WTC11 (cell line): ENCODE results near the gene FANCE. TPM values are rescaled to one million over a fixed set of nuclear protein-coding genes. Genes with fewer than 3 reads are reported as not detected.

Experiments used
- ATAC-seq: fragments of 200-7000 bp; cut with Tn5 transposase; 2 replicates; pipeline ENCODE4 v1.10.0; 2021; ENCODE audit warnings: mild to moderate bottlenecking, moderate library complexity
- CTCF ChIA-PET: fragments of 300-600 bp; sonication (Branson Sonifier 250); formaldehyde crosslinking; loops from one replicate; lab custom pipeline; 2021; ENCODE audit warnings: antibody characterized with exemption; lab: Charles Lee
- POLR2A ChIA-PET: fragments of 350-600 bp; sonication (Branson Sonifier 250); formaldehyde crosslinking; loops from one replicate; lab custom pipeline; 2021; ENCODE audit warnings: antibody characterized with exemption; lab: Charles Lee
- DNase-seq: peaks from one replicate; pipeline ENCODE4 v3.0.0; 2021; ENCODE audit warnings: low spot score
- H3K27ac Mint-ChIP-seq: 2 replicates; pipeline ENCODE4 v1.8.0; 2021; ENCODE audit warnings: mixed read lengths
- H3K27me3 Mint-ChIP-seq: 2 replicates; pipeline ENCODE4 v1.8.0; 2021; ENCODE audit warnings: low read depth, mild to moderate bottlenecking, moderate library complexity, mixed read lengths
- H3K36me3 Mint-ChIP-seq: 2 replicates; pipeline ENCODE4 v1.8.0; 2021; ENCODE audit warnings: mixed read lengths
- H3K4me1 Mint-ChIP-seq: 2 replicates; pipeline ENCODE4 v1.8.0; 2022; ENCODE audit warnings: mixed read lengths
- H3K4me3 Mint-ChIP-seq: 2 replicates; pipeline ENCODE4 v1.8.0; 2021; ENCODE audit warnings: mild to moderate bottlenecking, moderate library complexity, mixed read lengths
- H3K9me3 Mint-ChIP-seq: 2 replicates; pipeline ENCODE4 v1.8.0; 2021; ENCODE audit warnings: mixed read lengths
- EMX1 ChIP-seq: fragments of 250-450 bp; sonication (Bioruptor Pico); IDR thresholded peaks from 2 replicates; pipeline ENCODE4 v1.8.0; 2021; ENCODE audit warnings: mild to moderate bottlenecking
- ERG ChIP-seq: fragments of 250-450 bp; sonication (Bioruptor Pico); IDR thresholded peaks from 2 replicates; pipeline ENCODE4 v1.8.0; 2021; ENCODE audit warnings: mild to moderate bottlenecking
- PREB ChIP-seq: sonication (generic); formaldehyde crosslinking; IDR thresholded peaks from 2 replicates; pipeline ENCODE4 v1.8.1; 2022; ENCODE audit warnings: mild to moderate bottlenecking, missing genetic modification reagents, moderate library complexity, borderline replicate concordance
- SMAD4 ChIP-seq: sonication (generic); formaldehyde crosslinking; IDR thresholded peaks from 2 replicates; pipeline ENCODE4 v1.8.0; 2022; ENCODE audit warnings: mild to moderate bottlenecking, missing genetic modification reagents
- USF1 ChIP-seq: sonication (generic); formaldehyde crosslinking; IDR thresholded peaks from 2 replicates; pipeline ENCODE4 v1.8.0; 2022; ENCODE audit warnings: mild to moderate bottlenecking, missing genetic modification reagents
- USF2 ChIP-seq: sonication (generic); formaldehyde crosslinking; IDR thresholded peaks from 2 replicates; pipeline ENCODE4 v1.8.1; 2023; ENCODE audit warnings: mild to moderate bottlenecking, missing genetic modification reagents, moderate library complexity
- ZMAT4 ChIP-seq: fragments of 250-450 bp; sonication (Bioruptor Pico); IDR thresholded peaks from 2 replicates; pipeline ENCODE4 v1.9.0; 2021; ENCODE audit warnings: mild to moderate bottlenecking
- ZNF416 ChIP-seq: fragments of 250-450 bp; sonication (Bioruptor Pico); IDR thresholded peaks from 2 replicates; pipeline ENCODE4 v1.9.0; 2021; ENCODE audit warnings: mild to moderate bottlenecking, inconsistent platforms
- ZNF425 ChIP-seq: fragments of 250-450 bp; sonication (Bioruptor Pico); conservative IDR thresholded peaks from 2 replicates; pipeline ENCODE4 v1.9.0; 2021; ENCODE audit warnings: mild to moderate bottlenecking
- ZNF671 ChIP-seq: fragments of 250-450 bp; sonication (Bioruptor Pico); IDR thresholded peaks from 2 replicates; pipeline ENCODE4 v1.8.0; 2021; ENCODE audit warnings: mild to moderate bottlenecking
- total RNA-seq: library from RNA; stranded (reverse); gene quantifications from 3 replicates; pipeline ENCODE4 v1.2.3, GENCODE V29; 2021

FANCE gene
- total RNA-seq, 1 experiment from 2014 or later, result 22.3 TPM

GRCh38 chr6:35469751-35470662, 17.9 kb downstream of the FANCE start:
- no peaks in the 10 kb centered on the region for H3K9me3 Mint-ChIP-seq

GRCh38 chr6:35470663-35471120, 18.6 kb downstream of the FANCE start:
- Mint-ChIP-seq H3K4me3 (peak overlapping the region; percentile 95), H3K36me3 (peaks cover 58% of the 10 kb centered on the region), H3K9me3 (no peaks in the 10 kb centered on the region), H3K4me1 (peaks cover 47% of the 10 kb centered on the region), H3K27ac (peak overlapping the region; percentile 97), H3K27me3 (peaks cover 13% of the 10 kb centered on the region)
- ChIA-PET CTCF (interaction anchor here (1.1 to 1.8 kb wide), 4 partner anchors 21 to 128 kb away, joined by 5 to 8 read pairs (median 6); partner anchors contain the start of gene PPARD), POLR2A (interaction anchor here (1.1 to 7.9 kb wide), 4 partner anchors 15 to 27 kb away, joined by 3 to 54 read pairs (median 36); partner anchors contain the start of gene TEAD3)
- DNase-seq (no peak), ATAC-seq (no peak)
- TF ChIP-seq ZNF671 (peak; percentile 8; the same call in 1 of the 2 replicates), ZMAT4 (CRISPR knock-in tag) (0 out of 2 replicates have a peak, but pooled peaks have one; percentile 52), EMX1 (CRISPR knock-in tag) (0 out of 2 replicates have a peak, but pooled peaks have one; percentile 7), PREB (CRISPR knock-in tag) (no peak), ZNF425 (CRISPR knock-in tag) (peak; percentile 77; the same call in 1 of the 2 replicates)

More at GRCh38 chr6:35469751-35470662, 17.9 kb downstream of the FANCE start:
- TF ChIP-seq USF1 (CRISPR knock-in tag) (0 out of 2 replicates have a peak, but pooled peaks have one; percentile 34), ZNF425 (CRISPR knock-in tag) (0 out of 2 replicates have a peak, but pooled peaks have one; percentile 8), EMX1 (CRISPR knock-in tag) (peak; percentile 46; the same call in 1 of the 2 replicates), ERG (CRISPR knock-in tag) (peak; percentile 15; the same call in 1 of the 2 replicates), SMAD4 (CRISPR knock-in tag) (no peak), ZNF416 (0 out of 2 replicates have a peak, but pooled peaks have one; percentile 29), USF2 (CRISPR knock-in tag) (peak; percentile 65), PREB (CRISPR knock-in tag) (no peak)
- TF ChIP-seq, all 79 proteins: peak for 6
- ATAC-seq (no peak), DNase-seq (no peak)
- H3K4me3 Mint-ChIP-seq, result peak overlapping the region; percentile 95
- CTCF ChIA-PET, result interaction anchor here (1.8 kb wide), 1 partner anchor 83 kb away, joined by 5 read pairs; no protein-coding TSS in a partner anchor
- H3K4me1 Mint-ChIP-seq, result peaks cover 47% of the 10 kb centered on the region
- peaks cover 13% of the 10 kb centered on the region for H3K27me3 Mint-ChIP-seq
- peak overlapping the region; percentile 97 for H3K27ac Mint-ChIP-seq
- POLR2A ChIA-PET, result interaction anchor here (0.6 to 7.9 kb wide), 4 partner anchors 16 to 128 kb away, joined by 3 to 54 read pairs (median 36); partner anchors contain the start of gene TEAD3
- peaks cover 58% of the 10 kb centered on the region for H3K36me3 Mint-ChIP-seq
